GM18520 (cell line): ENCODE data around the gene GRM5.
"Not testable (repeated sequence)": the region's sequence is repeated elsewhere in the genome, so short reads cannot be mapped to it uniquely, and the experiment has no call there.

Source experiments
- ATAC-seq: cut with Tn5 transposase; IDR thresholded peaks from one replicate; pipeline ENCODE4 v1.9.1; 2021; ENCODE audit not compliant: unreplicated experiment

Gene GRM5

GRCh38 chr11:88843766-88844426 lies 221.9 kb downstream of the GRM5 start:
- not testable (repeated sequence) for ATAC-seq

DNA sequence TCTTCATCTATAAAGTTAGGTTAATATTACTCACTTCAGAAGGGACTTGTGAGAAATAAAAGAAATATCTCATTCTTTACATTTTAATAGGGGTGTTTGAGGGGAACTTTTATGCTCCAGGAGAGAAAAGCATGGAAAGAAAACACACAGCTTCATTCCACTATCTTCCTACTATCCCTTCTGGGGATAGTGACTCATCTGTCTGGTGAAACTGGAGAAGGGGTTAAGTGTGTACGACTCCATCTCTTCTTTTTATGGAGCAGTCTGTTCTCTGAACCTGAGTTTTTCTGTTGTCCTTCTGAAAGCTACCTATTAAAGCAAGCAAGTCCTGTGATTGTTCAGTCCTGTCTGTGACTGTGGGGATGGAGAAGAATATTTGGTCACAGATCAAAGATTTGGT lies 227.6 kb downstream of the GRM5 start:
- ATAC-seq = not testable (repeated sequence)

DNA sequence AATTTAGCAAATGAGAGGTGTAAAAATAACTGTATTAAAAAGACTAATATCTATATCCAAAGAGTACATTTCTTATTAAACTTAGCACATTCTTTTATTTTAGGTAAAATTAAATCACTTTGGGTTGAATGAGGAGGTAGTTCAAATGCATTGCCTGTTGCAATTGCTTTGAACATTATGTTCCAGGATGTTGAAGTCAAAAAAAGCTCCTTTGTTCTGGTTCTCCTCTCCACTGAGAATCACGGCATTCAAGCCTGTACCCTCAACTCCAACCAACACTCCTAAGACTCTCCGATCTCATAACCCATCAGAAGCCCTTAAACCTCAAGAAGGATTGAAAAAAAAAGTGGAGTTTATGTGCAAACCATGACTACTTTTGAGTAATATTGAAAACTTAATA lies 230.1 kb downstream of the GRM5 start:
- not testable (repeated sequence) for ATAC-seq

DNA sequence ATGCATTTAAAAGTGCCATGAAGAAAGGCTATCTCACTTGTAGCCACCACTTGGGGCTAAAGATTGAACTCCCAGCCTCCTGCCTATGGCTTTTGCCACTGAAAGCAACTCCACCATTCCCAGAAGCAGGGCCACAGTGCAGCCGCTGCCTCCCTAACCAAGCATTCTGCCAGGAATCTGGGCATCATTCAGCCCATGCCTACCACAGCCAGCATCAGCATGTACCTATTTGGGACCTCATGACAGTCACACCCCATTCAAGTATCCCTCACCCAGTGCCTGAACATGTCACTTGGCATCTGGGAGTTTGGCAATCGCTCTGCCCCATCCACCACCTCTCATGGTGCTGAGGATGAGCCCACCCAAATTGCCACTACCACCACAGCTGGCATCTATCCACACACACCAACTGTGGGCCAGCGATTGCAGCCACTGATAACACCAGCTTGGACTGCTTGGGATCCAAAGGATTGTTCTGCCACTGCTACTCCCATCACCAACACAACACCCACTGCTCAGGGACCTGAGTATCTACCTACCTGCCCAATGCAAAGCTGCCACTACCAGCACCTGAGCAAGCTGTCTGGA lies 234.4 kb downstream of the GRM5 start:
- ATAC-seq = no peak

DNA sequence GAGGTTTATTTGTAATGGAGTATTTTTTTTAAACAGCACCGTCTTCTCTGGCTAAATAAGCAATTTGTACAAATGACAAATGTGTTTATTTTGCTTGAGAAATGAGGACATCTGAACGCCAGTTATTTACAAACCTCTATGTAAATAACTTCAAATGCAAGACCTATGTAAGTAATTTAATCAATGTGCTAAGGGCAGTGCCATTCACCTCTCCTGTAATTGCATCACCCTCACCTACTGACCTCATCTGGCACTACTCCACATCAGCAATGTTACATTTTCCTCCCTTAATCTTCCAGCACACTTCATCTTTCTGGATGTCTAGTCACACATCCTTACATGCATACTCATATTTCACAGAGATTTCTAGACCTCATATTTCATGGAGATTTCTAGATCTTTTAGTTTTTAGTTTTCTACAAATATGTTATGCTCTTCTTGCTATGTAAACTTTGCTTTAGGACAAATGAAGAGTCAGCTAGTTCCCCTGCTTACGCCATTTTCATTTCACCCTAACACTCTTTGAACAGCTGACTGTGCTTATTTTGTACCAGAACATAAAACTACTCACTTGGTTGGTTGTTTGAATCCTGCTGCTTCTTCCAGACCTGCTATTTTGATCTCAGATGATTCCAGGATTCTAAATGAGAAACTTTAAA lies 238.6 kb downstream of the GRM5 start:
- ATAC-seq = no peak

- no peak for ATAC-seq
Measured at GRCh38 chr11:88819616-88820015, 246.2 kb downstream of the GRM5 start.

DNA sequence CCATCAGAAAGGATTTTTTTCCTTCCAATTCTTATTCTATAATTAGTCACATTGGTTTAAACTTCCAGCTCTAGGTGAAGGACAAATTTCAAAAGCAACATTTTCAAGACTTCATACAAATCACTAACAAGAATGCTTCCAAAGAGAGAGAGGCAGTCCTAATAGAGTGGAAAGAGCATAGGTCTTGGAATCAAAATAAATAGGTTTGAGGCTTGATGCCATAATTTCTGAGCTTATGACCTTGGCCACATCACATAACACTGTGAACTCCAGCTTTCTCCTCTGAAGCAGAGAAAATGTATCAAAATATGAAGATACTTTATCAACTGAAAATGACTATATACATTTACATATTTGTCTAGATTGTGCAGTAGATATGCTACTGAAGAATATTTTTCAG lies 246.8 kb downstream of the GRM5 start:
- ATAC-seq = no peak

GRCh38 chr11:88815505-88815904 lies 250.3 kb downstream of the GRM5 start:
- no peak for ATAC-seq

GRCh38 chr11:88814076-88814475 lies 251.7 kb downstream of the GRM5 start:
- no peak for ATAC-seq

- ATAC-seq = peak; percentile 67
Measured at GRCh38 chr11:88813233-88813915, 252.4 kb downstream of the GRM5 start.

DNA sequence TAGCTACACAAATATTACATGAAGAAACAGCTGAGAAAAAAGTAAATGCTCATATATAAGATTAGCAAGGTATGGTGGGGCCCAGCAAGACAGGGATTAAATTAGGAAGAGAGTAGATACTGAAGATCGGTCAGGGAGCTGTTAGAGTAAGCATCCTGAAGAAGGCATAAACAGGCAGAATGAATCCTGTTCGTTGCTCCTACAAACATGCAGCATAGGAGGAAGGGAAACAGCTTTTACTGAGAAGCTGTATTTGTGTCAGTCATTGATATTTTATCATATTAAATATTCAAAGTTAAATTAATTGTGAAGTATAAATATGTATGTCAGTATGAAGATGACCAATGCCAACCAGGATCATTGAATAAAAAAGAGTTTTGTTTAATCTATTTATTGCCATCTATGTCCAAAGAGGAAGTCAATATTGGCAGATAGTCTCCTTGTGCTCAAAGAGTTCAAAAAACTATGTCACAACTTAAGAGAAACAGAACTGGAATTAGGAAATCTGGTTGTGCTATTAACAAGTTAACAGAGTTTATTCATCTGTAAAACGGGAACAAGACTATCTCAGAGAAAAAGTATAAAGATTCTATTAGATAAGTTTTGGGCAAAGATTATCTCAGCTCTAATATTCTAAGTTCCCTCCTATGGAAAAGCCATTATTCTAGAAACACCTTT lies 255.2 kb downstream of the GRM5 start:
- no peak for ATAC-seq

GRCh38 chr11:88809126-88809525 lies 256.7 kb downstream of the GRM5 start:
- no peak for ATAC-seq

- no peak for ATAC-seq
Measured at GRCh38 chr11:88807349-88807748, 258.4 kb downstream of the GRM5 start.

GRCh38 chr11:88806410-88806809 lies 259.4 kb downstream of the GRM5 start:
- ATAC-seq = no peak

GRCh38 chr11:88801484-88802123 lies 264.2 kb downstream of the GRM5 start:
- no peak for ATAC-seq

DNA sequence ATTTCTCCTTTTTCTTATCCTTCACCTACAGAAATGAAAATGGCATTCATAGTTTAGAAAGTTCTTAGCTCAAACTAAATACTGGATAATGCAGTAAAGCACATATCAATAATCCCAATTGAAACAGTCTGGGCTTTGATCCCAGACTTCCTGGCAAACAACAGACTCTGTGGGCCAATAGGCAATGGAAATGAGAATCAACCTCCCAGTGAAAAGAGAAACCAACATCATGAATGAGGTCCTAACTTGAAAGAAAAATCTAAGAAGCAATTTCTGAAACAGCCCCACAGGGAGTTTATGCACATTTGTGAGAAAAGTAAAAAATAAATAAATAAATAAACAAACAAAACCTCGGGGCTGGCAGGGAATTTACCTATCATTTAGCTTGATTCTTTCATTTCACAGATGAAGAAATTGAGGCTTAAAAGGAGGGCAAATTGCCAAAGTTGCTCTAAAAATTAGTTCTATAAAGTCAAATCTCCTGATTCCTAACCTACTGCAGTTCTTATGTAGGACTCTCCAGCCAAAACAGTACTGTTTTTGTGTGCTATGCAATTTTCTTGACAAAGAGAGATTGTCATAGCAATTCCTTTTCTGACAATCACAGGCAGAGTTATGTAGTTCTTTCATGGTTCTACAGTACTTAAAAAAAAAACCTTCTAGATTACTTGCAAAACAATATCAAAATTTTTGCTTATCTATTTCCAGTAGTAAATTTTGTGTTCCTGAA lies 265.8 kb downstream of the GRM5 start:
- no peak for ATAC-seq

DNA sequence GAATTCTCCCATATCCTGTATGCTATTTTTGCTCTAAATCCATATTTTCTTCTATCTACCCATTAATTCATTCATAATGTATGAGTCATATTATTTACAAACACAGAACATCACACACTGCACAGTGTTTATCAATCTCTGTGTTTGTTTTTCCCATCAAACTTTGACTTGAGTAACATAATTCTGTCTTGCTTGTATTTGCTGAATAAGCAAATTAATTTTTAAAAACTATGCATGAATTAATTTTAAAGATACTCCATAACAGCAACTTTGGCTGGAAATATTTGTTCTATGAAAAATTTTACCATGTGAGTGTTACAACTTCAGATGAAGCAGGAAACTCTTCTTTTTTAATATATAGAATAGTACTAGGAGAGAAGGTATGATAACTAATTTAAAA lies 275.6 kb downstream of the GRM5 start:
- ATAC-seq = no peak

DNA sequence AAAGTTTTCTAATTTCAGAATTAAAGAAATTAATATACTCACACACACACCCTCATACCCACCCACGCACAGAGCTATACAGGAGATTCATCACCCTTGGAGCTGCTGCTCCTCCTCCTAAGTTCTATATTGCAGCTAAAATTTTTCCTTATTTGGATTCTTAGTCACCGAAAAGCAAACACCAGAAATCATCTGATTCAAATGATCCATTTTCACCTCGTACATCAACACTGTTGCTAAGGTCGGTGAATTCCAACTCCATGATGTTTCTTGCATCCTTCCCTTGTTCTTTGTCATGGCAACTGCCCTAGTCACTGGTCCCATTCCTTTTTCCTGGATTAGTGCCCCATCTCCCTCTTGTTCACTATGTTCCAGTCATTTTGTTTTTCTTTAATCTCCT lies 286.2 kb downstream of the GRM5 start:
- no peak for ATAC-seq

DNA sequence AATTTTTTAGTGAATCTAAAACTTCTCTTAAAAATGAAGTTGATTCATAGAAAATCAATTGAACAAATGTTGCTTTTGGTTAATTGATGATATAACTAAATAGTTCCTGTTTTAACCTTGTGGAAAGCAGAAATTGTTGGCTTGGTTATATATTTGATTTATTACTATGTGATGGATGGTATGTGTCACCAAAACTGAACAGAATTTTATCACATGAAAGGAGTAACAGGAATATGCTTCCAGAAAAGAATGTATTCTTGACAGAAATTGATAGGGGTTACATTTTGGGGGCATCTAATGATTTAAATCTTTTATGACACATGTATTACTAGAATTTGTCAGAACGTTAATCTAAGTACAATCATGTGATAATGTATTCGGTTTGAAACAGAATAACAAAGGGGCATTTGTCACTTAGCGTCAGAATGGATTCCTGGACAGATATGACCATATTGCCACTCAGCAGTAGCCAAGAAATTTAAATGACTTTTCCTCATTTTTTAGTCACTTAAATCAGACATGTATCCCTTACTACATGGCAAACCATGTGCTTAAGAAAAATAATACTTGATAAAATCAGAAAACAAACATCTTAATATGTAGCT lies 295.2 kb downstream of the GRM5 start:
- no peak for ATAC-seq

GRCh38 chr11:88744140-88744539 lies 321.6 kb downstream of the GRM5 start:
- ATAC-seq = no peak
